Measurements from ENCODE around the gene FTCD.

- no peak for TF ChIP-seq CTCF (conservative IDR thresholded peaks at IDR 0.05 in 1 of 2, IDR thresholded peaks at IDR 0.05 in 1 of 2; ENCODE audit: extremely low read depth in 1 of 2, insufficient read depth in 1 of 2, low read depth in 1 of 2, low read length in 2 of 2)
- no peak for TF ChIP-seq EZH2 (IDR thresholded peaks at IDR 0.05; ENCODE audit: borderline replicate concordance, low read length)
Measured at GRCh38 chr21:46121286-46122221, 33.8 kb downstream of the FTCD start.

Data from mammary epithelial cell (primary cell).